HG02970 (cell line): Measurements from ENCODE around the gene PPP3R1.
A peak's percentile ranks its signal among the peaks of the same experiment; 100 is the strongest.

Experiments used
- ATAC-seq: cut with Tn5 transposase; IDR thresholded peaks from one replicate; pipeline ENCODE4 v1.9.1; 2021; ENCODE audit warnings: mild to moderate bottlenecking, moderate library complexity, moderate number of reproducible peaks; ENCODE audit not compliant: unreplicated experiment, low FRiP score

Gene PPP3R1

DNA sequence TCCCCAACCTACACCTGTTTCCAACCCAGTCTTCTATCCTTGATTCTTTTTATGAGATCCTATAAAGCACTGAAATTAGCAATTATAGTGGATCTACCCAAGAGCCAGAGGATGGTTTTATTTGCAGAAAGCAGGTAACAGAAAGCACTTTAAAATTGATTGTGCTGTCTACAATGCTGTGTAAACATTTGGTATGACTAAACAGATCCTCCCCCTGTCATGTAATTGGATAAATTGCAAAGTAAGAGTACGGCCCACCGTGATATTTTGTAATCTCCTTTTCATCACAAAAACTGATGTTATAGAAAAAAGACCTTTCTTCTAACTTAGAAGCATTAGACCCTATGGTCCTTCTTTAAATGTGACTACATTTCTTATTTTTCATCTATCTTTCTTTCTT, 11.3 kb upstream of the PPP3R1 start:
- no peak for ATAC-seq

DNA sequence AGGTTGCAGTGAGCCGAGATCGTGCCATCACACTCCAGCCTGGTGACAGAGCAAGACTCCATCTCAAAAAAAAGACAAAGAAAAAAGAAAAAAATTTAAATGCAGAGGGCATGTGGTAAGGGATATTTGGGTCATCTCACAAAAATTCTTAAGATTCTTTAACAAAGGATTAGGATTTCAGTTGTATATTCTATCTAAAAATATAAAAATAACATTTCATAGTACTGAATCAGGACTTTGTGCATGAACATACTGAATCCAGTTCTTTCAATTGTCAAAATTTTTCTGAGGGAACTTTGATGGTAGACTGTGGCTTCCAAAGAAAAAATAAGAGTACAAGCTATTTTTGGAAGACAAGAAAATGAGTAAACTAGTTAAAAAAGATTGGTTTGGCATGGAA, 6.5 kb upstream of the PPP3R1 start:
- no peak for ATAC-seq

DNA sequence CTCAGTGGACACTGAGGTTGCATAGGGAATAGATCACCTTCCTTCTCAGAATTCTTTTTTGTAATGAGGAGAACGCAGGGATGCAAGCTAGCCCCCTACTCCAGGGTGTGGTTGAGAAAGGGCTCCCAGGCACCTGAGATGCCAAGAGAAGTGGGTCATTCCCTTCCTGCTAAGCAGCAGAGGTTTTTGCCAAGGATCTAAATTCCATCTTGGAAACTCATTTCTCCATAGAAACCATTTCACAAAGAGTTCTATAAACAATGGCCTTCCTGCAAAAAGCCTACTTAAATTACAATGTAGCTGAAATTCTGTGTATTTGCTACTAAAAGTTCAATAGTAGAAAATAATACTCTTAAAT, 3.7 kb upstream of the PPP3R1 start:
- ATAC-seq: no peak

DNA sequence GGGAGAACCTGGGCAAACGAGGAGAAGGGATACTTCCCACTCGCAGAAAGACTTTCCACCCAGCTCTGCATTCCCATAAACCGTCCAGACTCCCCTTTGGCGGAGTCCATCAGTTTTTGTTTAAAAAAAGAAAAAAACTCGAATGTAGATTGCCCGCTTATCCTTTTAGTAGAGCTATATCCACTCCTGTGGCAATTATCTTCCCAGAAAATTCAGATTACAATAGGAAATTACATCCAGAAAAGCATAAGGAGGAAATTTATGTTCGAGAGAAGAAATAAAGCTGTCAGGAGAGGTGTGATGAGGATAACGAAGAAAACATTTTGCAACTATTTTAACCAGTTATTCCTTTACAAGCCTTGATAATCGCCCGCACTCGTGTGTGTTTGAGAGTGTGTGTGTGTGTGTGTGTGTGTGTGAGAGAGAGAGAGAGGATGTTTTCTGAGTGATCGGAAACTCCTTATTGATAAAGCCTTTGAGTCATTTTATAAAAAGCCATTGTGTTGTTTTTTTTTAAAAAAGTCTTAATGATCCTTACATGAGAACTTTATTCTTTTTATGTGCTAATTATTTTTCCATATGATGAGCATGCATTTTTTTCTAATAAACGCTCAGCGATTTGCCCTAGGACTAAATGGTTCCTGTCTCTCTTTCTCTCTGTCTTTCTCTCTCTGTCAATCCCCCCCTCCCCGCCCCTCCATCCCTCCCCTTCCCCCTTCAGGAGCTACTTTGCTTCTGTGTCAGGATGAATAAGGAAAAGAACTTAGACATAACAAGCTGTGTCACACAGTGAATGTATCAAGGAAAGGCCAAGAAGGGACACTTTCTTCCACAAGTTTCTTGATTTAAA, 1.1 kb upstream of the PPP3R1 start:
- no peak for ATAC-seq

DNA sequence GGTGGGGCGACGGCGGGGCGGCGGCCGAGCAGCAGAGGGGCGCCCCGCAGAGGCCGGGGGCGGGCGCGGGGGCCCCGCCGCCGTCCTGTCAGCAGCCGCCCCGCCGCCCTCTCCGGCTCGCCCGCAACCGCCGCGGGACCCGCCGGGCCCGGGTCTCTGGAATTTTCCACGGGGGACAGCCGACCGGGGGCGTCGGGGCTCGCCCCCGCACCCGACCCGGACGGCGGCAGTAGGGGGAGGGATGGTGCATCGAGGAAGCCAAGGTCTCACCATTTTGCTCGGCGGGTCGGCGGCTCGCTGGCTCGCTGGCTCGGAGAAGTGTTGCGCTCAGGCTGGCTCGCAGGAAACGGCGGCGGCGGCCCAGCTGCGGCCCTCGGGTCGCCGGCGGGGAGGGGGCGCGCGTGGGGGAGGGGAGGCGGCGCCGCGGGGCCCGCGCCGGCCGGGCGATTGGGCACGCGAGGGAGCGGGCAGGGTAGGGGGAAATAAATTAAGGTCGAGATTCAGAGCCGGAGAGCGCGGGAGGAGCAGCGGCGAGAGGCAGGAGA, 405 bp downstream of the PPP3R1 start:
- peak; percentile 7 for ATAC-seq

DNA sequence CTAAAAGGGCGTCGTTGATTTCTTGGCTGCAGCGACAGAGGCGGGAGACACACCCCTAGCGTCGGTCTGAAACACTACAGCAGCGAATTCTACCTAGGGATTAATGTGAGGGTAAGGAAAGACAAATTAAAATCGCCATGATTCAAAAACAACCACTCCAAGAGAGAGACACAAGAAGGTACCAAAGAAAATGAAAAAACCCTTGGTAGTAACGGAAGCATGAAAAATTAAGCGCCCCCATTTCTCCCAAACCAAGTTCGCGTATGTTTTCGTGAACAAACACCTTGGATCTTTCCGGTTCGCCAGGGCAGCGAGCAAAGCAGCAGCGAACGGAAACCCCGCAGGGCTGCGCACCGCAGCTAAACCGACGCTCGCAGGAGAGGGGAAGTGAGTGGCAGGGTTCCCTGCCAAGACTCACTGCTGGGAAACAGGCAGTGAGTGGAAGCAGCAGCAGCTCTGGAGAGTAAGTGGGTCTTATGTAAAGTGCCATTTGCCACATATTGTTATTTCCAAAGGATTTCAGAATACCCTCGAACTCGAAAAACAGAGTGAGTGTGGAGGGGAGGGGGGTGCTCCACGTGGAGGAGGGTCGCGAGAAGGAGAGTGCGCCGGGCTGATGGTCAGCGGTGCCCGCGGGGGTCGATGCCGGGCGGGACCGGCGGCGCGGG, 1.0 kb downstream of the PPP3R1 start:
- ATAC-seq: peak; percentile 38

DNA sequence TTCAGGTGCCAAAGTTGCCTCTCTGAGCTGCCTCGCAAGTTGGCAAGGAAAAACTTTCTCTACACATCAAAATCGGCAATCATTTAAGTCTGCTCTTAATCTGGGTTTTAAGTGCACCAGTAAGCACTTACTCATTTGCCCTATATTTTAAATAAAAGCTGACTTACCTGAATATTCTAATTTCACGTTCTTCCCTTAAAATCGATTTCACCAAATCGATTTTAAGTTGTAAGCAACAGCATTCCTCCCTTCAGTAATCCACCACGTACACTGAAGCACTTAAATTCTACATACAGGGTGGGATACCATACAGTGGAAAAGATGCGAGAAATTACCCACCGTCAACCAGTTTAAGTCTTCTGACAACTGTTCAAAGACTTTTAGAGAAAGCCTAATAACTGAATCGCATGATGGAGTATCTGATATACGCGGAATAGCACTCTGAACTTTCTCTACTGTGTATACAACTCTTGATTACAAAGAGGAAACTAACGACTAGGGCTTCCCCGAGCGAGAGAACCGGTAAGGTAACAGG, 1.6 kb downstream of the PPP3R1 start:
- no peak for ATAC-seq

DNA sequence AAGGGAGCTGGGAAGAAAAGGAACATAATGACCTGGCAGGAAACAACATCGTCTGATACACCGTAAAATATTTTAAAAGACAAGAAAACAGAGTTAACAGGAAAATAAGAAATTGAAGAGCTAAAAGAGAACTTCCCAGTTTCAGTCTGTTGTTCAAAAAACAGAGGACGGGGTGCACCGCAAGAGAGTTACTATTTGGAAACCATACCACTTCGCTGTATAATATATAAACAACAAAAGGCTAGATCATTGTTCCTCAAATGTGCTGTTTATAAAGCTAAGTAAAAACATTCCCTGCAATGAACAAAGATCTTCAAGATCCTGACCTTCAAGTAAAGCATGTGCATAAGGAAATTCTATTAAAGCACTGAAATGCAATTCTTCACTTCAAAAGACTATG, 2.1 kb downstream of the PPP3R1 start:
- no peak for ATAC-seq

DNA sequence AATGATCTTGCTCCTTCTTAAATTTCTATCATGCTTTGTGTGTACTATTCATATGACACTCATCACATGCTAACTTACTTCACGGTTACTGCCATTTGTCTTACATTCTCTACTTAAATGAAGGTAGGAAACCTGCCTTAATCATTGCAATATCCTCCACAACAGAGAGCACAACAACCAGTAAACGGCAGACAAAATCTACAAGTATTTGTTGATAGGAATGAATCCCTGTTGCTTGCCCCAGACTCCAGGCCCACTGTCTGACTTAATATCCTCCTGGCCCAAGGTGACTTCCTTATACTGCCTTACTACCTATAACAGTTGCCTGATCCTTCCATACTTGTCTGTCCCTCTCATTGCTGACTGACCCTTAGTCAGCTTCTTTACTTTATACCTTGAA, 3.5 kb downstream of the PPP3R1 start:
- ATAC-seq: no peak

DNA sequence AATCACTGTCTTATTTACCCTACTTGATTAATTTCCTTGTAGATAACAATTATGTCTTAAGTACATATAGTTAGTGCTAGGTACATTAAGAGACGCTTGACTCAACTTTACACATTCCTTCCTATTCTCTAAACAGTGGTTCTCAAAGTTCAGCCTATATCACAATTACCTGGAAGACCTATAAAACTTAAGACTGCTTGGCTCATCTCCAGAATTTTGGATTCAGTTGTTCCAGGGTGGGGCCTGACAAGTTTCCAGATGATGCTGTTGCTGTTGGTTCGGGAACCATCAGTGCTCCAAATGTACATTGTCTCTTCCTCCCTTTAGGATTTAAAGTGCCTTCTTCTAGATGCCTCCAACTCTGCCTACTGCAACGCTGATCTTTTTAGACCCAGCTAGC, 4.0 kb downstream of the PPP3R1 start:
- ATAC-seq: no peak

DNA sequence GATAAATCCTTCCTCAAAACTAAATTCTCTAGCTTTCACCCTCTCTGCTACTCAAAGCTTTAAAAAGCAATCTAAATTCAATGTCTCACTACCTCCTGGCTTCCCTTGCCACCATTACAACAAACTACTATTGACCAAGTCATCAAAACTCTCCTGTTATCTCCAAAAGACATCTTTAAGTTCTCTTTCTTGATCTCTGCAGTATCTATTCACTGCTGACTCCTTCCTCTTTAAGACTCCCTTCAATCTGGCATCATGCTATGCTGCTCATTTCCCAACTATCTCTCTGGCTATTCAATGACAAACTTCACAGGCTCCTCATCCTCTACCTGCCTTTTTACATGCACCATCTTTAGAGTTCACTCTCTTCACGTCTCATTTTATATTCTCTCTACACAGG, 5.9 kb downstream of the PPP3R1 start:
- ATAC-seq: no peak

DNA sequence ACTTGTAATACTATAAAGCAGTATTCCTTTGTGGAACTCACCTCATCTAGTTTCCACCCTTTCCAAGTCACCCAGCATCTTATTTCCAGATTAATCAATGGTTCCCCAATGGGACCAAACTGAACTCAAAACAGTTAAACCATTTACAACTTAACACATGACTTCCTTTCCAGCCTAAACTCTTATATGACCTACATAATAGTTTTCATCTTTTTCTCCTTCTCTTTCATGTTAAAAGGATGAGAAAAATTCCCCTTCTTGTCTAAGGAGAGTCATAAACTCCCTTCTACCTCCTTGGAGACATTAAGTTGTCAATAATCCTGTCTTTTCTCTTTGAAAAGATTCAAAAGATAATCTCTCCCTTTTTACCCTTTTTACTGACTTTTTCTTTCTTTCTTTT, 6.7 kb downstream of the PPP3R1 start:
- ATAC-seq: no peak

DNA sequence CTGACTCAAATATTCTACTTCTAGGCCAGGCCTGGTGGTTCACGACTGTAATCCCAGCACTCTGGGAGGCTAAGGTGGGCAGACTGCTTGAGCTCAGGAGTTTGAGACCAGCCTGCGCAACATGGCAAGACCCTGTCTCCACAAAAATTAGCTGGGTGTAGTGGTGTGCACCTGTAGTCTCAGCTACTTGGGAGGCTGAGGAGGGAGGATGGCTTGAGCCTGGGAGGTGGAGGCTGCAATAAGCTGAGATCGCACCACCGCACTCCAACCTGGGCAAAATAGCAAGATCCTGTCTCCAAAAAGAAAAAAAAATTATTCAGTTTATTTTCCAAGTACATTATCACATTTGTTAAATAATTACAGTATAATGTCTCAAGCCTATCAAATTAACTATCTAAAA, 7.3 kb downstream of the PPP3R1 start:
- ATAC-seq: no peak

DNA sequence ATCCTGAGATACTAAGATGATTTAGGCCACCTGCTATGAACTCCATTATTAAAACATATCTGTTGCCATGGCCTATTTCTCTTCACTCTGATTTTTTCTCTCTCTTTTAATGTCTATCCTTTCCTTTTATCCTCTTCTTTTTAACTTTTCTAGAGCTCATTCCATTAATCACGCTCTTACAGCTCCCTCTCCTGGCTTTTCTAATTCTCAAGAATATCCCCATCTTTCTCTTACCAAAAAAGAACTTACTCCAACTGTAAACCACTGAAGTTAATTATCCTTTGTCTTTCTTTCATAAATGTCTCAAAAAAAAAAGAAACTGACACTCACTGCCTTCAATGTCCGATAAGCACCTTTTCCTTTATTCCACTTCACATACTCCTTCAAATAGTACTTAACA, 7.9 kb downstream of the PPP3R1 start:
- no peak for ATAC-seq

DNA sequence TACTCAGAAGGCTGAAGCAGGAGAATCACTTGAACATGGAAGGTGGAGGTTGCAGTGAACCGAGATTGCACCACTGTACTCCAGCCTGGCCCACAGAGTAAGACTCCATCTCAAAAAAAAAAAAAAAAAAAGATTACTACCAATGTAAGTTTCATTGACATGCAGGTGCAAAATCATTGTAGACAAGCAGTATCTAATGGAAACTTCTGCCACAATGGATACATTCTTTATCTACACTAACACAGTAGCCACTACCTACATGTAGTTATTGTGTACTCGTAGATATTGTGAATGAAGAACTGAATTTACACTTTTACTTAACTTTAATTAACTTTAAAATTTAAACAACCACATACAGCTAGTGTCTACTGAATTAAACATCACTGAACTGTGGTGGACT, 10.6 kb downstream of the PPP3R1 start:
- ATAC-seq: no peak

DNA sequence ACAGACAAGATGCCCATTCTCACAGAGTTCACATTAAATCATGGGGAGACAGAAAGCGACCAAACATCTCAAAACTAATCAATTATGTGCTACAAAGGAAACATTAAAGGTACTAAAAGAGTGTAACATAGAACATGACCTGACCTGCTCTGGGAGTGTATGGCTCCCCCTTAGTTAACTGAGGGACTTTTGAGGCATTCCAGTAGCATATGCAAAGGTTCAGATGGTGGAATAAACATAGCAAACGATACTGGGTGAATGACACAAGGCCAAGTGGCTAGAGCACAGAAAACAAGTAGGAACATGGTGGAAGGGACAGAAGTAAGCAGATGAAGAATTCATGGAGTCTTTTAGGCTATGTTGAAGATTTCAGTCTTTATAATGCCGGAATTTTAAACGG, 11.9 kb downstream of the PPP3R1 start:
- ATAC-seq: no peak

DNA sequence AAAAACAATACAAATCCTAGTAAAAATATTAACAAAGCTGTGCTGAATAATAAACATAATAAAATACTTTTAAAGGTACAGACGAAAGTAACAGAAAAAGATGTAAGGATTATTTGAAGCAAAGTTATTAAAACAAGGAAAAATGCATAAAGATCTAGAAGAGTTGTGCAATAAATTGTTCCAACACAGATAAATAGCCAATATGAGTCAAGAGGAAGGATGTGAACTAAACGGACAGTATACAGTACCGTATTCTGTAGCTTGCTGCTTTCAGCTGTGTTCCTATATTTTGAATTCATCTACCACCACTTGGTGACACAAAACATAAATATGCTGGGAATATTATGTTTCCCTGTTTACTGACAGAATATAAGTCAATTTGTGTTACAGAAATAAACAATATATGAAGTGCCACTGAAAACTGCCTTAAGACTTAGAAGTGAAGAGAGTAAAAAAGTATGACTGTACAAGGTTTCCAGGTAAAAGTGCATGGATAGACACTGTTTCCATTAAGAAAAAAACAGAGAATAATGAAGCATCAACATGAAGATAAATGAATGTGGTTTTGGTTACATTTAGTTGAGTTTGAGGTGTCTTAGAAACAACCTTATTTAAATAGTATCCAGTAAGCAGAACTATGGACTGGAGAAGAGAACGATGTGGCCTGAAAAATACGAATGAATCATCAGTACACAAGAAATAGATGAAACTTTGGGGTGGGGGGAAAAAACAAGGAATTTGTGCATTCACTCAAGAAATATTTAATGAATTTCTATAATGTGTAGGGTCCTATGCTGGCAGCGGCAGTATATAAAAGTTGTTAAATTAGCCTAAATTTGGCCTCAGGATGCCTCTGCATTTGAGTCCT, 13.1 kb downstream of the PPP3R1 start:
- ATAC-seq: no peak

DNA sequence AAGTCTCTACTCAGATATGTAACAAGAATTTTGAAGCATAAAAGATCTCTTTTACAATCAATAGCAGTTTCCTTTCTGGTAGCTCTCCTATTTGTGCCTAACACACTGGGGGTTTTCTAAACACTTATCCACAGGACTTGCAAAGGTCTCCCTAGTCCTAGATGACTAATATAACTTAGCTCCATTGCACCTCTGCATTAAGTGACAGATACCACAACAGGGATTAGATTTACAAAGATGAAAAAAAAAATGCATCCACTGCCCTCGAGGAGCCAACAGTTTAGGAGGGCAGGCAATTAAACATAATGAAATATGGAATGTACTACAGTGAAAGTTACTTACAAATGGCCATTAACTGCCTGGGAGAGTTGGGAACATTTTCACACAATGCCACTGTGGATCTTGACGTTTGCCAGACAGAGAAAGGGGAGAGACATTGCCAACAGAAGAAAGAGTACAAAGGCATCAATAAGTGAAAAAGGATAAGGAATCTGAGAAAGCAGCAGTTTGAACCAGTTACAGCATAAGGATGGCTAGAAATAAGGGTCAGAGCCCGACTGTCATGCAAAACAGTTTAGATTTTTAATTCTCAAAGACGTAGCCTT, 14.3 kb downstream of the PPP3R1 start:
- no peak for ATAC-seq

DNA sequence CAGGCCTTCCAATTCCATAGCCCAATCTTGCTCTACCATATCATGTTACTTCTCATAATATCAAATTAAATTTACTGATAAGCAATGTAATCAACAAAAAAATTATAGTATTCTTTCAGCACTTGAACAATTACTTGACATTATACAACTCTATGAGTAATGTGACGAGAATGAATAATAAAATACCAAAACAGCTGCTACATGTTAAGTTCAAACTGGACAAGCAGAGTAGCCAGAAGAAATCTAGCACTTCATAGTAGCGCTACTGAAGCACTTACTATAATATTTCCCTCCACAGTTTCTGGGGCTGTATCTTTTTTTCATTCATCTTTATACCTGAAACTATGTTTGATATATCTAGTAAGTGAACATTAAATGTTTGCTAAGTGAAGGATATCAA, 14.9 kb downstream of the PPP3R1 start:
- no peak for ATAC-seq

DNA sequence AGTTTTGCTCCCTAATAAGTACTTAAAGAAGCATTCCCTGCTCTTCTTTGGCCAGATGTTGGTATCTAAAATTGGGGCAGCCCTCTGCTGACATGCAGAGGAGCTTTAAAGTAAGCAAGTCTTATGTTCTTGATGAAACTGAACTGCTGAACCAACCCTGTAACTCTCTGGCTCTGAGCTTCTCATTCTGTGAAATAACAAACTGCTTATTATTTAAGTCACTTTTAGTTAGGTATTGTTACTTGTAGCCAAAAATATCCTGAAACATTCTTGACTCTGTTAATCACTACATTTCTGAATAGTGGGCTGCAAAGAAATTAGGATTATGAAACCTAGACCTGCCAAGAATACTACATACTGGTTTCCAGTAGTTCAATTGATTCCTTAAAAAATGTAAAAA, 15.5 kb downstream of the PPP3R1 start:
- ATAC-seq: no peak
